Naive thymus-derived CD8-positive, alpha-beta T cell (primary cell): ENCODE measurements around the gene CCDC174. TPM values are rescaled to one million over a fixed set of nuclear protein-coding genes. Genes with fewer than 3 reads are reported as not detected.
A peak's percentile ranks its signal among the peaks of the same experiment; 100 is the strongest.

Source experiments
- ATAC-seq, 2 donors: fragments of 150-1000 bp; cut with Tn5 transposase in 1 of 2; sonication (Bioruptor Pico), chemical (Tn5 transposase) in 1 of 2; 1 replicate in 1 of 2; 2 replicates in 1 of 2; pipeline ENCODE4 v1.10.0; 2021; ENCODE audit warnings: mild to moderate bottlenecking in 2 of 2, moderate library complexity in 2 of 2
- POLR2A ChIA-PET: fragments of 350-600 bp; sonication (Branson Sonifier 250); formaldehyde crosslinking; loops from one replicate; lab custom pipeline; 2021; ENCODE audit warnings: antibody characterized with exemption; lab: Charles Lee
- DNase-seq, 10 donors: peaks; one replicate each; pipeline versions ENCODE4 v3.0.0 to v3.0.0-alpha.2; 2020 to 2022
- H3K27ac Mint-ChIP-seq, 10 donors: one replicate each; pipeline ENCODE4 v1.8.0; 2020 to 2022; ENCODE audit warnings: mild to moderate bottlenecking in 10 of 10, mixed read lengths in 10 of 10, moderate library complexity in 4 of 10, inconsistent platforms in 1 of 10
- H3K27me3 Mint-ChIP-seq, 5 donors: one replicate each; pipeline ENCODE4 v1.8.0; 2021 to 2022; ENCODE audit warnings: mixed read lengths in 5 of 5
- H3K36me3 Mint-ChIP-seq, 3 donors: one replicate each; pipeline ENCODE4 v1.8.0; 2020 to 2022; ENCODE audit warnings: mixed read lengths in 3 of 3, mild to moderate bottlenecking in 2 of 3, inconsistent platforms in 1 of 3
- H3K4me1 Mint-ChIP-seq, 4 donors: one replicate each; pipeline ENCODE4 v1.8.0; 2021 to 2022; ENCODE audit warnings: mixed read lengths in 4 of 4
- H3K4me3 Mint-ChIP-seq, 10 donors: one replicate each; pipeline ENCODE4 v1.8.0; 2020 to 2022; ENCODE audit warnings: mild to moderate bottlenecking in 10 of 10, mixed read lengths in 10 of 10, moderate library complexity in 6 of 10, inconsistent platforms in 1 of 10
- H3K9me3 Mint-ChIP-seq, 9 donors: one replicate each; pipeline ENCODE4 v1.8.0; 2020 to 2022; ENCODE audit warnings: mixed read lengths in 9 of 9, mild to moderate bottlenecking in 3 of 9, inconsistent platforms in 1 of 9, moderate library complexity in 1 of 9
- polyA plus RNA-seq, 3 donors: library from polyadenylated mRNA; unstranded; fragments of 300-500 nt; fragmentation: Illumina TruSeq; gene quantifications; one replicate each; pipeline ENCODE4 v1.2.3, GENCODE V29; 2021
- total RNA-seq, 8 experiments: library from RNA in 2 of 8; stranded (reverse) in 2 of 8; gene quantifications; one replicate each; pipeline ENCODE4 v1.2.3 and lab custom pipeline; 2021 to 2026

Gene CCDC174
- total and polyA plus RNA-seq, 5 experiments from 2014 or later = 16.6 to 47.1 (median 26.2) TPM

- H3K4me1 Mint-ChIP-seq = peaks cover 0 to 3% (median 0%) of the 10 kb centered on the region in 4 donors
- H3K9me3 Mint-ChIP-seq = no peaks in the 10 kb centered on the region
- no peak for DNase-seq
- POLR2A ChIA-PET = interaction anchor here (0.6 to 1.1 kb wide), 2 partner anchors 10 to 25 kb away, joined by 3 to 4 read pairs; no protein-coding TSS in a partner anchor
- no peak for ATAC-seq
- H3K27ac Mint-ChIP-seq = peak overlapping the region in 1 of 10 donors; percentile 91
- H3K27me3 Mint-ChIP-seq = no peaks in the 10 kb centered on the region
- peaks cover 0 to 72% (median 14%) of the 10 kb centered on the region in 3 donors for H3K36me3 Mint-ChIP-seq
- no peak overlapping the region for H3K4me3 Mint-ChIP-seq
Observed at GRCh38 chr3:14672588-14672987, 21.0 kb downstream of the CCDC174 start.

DNA sequence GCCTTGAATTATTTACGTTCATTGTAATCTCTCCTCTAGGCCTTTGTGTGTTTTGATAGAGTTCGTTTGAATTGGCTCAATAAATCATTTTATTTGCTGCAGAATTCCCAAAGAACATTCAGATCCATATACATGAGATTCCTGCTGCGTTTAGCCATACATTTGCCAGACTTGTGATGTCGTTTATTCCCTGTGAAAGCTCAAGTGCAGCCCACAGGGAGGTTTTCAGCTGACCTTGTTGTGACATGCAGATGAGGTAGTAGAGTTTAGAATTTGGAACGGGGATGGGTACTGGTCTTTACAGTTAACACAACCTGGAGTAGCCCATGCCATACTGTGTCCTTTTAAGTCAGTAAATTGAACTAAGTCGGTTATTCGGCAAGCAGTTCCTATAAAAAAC is 23.3 kb downstream of the CCDC174 start, which contains the start of gene C3orf20:
TSS of gene C3orf20 (plus strand) at position 301 of the 400 bp plus-strand sequence. CDS start 7,573 bp downstream, outside the sequence.
- no peaks in the 10 kb centered on the region for H3K27me3 Mint-ChIP-seq
- POLR2A ChIA-PET = interaction anchor here (1.4 kb wide), 1 partner anchor 24 kb away, joined by 6 read pairs; the partner anchor contains the start of gene CCDC174
- no peak within 1 kb of the TSS for H3K4me3 Mint-ChIP-seq
- H3K4me1 Mint-ChIP-seq = peaks cover 0 to 7% (median 0%) of the 10 kb centered on the region in 4 donors
- no peak for DNase-seq
- H3K36me3 Mint-ChIP-seq = peaks cover 4 to 54% (median 5%) of the 10 kb centered on the region in 3 donors
- H3K27ac Mint-ChIP-seq = peak within 1 kb of the TSS in 3 of 10 donors; percentile 2 to 32 (median 32)
- peaks cover 0 to under 1% (median 0%) of the 10 kb centered on the region in 9 donors for H3K9me3 Mint-ChIP-seq
- no peak for ATAC-seq

GRCh38 chr3:14676881-14677280 is 25.3 kb downstream of the CCDC174 start:
- H3K27me3 Mint-ChIP-seq = no peaks in the 10 kb centered on the region
- H3K4me3 Mint-ChIP-seq = no peak overlapping the region
- peaks cover 0 to 7% (median 0%) of the 10 kb centered on the region in 4 donors for H3K4me1 Mint-ChIP-seq
- DNase-seq = no peak
- H3K9me3 Mint-ChIP-seq = peaks cover 0 to 12% (median 6%) of the 10 kb centered on the region in 9 donors
- H3K27ac Mint-ChIP-seq = peak overlapping the region in 3 of 10 donors; percentile 46 to 69 (median 58)
- POLR2A ChIA-PET = no interaction called here
- ATAC-seq = no peak
- H3K36me3 Mint-ChIP-seq = peaks cover 6 to 33% (median 13%) of the 10 kb centered on the region in 3 donors

- H3K9me3 Mint-ChIP-seq = peaks cover 0 to 12% (median 6%) of the 10 kb centered on the region in 9 donors
- DNase-seq (no peak), ATAC-seq (no peak)
- no peak overlapping the region for H3K4me3 Mint-ChIP-seq
- peaks cover 6 to 21% (median 13%) of the 10 kb centered on the region in 3 donors for H3K36me3 Mint-ChIP-seq
- peak overlapping the region in 3 of 10 donors; percentile 46 to 76 (median 49) for H3K27ac Mint-ChIP-seq
- H3K27me3 Mint-ChIP-seq = no peaks in the 10 kb centered on the region
- POLR2A ChIA-PET = no interaction called here
- H3K4me1 Mint-ChIP-seq = peaks cover 0 to 6% (median 0%) of the 10 kb centered on the region in 4 donors
Observed at GRCh38 chr3:14678015-14678503, 26.5 kb downstream of the CCDC174 start.

DNA sequence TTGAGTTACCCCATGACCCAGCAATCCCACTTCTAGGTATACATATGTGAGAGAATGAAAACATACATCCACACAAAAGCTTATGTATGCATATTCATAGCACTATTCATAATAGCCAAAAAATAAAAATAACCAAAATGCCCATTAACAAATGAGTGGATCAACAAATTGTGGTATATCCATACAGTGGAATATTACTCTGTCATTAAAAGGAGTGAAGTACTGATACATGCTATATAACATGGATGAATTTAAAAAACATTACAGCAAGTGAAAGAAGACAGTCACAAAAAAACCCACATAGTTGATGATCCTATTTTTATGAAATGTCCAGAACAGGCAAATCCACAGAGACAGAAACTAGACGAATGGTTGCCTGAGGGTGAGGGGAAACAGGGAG is 28.6 kb downstream of the CCDC174 start:
- Mint-ChIP-seq H3K27ac (no peak overlapping the region), H3K36me3 (peaks cover 4 to 13% (median 11%) of the 10 kb centered on the region in 3 donors), H3K9me3 (peaks cover 0 to 12% (median 6%) of the 10 kb centered on the region in 9 donors), H3K4me3 (no peak overlapping the region), H3K27me3 (no peaks in the 10 kb centered on the region), H3K4me1 (peaks cover 0 to 6% (median 0%) of the 10 kb centered on the region in 4 donors)
- DNase-seq = no peak
- no peak for ATAC-seq
- POLR2A ChIA-PET = no interaction called here

GRCh38 chr3:14680716-14681115 is 29.2 kb downstream of the CCDC174 start:
- H3K4me3 Mint-ChIP-seq = no peak overlapping the region
- ATAC-seq = no peak
- H3K27ac Mint-ChIP-seq = peak overlapping the region in 1 of 10 donors; percentile 15
- H3K36me3 Mint-ChIP-seq = peaks cover 4 to 13% (median 9%) of the 10 kb centered on the region in 3 donors
- H3K27me3 Mint-ChIP-seq = no peaks in the 10 kb centered on the region
- DNase-seq = no peak
- peaks cover 0 to 4% (median 0%) of the 10 kb centered on the region in 4 donors for H3K4me1 Mint-ChIP-seq
- peaks cover 0 to 12% (median 6%) of the 10 kb centered on the region in 9 donors for H3K9me3 Mint-ChIP-seq
- POLR2A ChIA-PET = no interaction called here

GRCh38 chr3:14684447-14684846 is 32.9 kb downstream of the CCDC174 start:
- Mint-ChIP-seq H3K36me3 (peaks cover 0 to 9% (median 4%) of the 10 kb centered on the region in 3 donors), H3K9me3 (peaks cover 0 to 12% (median 6%) of the 10 kb centered on the region in 9 donors), H3K4me1 (peaks cover 0 to 9% (median 0%) of the 10 kb centered on the region in 4 donors), H3K4me3 (no peak overlapping the region), H3K27me3 (no peaks in the 10 kb centered on the region), H3K27ac (no peak overlapping the region)
- DNase-seq (no peak), ATAC-seq (no peak)
- POLR2A ChIA-PET = no interaction called here

DNA sequence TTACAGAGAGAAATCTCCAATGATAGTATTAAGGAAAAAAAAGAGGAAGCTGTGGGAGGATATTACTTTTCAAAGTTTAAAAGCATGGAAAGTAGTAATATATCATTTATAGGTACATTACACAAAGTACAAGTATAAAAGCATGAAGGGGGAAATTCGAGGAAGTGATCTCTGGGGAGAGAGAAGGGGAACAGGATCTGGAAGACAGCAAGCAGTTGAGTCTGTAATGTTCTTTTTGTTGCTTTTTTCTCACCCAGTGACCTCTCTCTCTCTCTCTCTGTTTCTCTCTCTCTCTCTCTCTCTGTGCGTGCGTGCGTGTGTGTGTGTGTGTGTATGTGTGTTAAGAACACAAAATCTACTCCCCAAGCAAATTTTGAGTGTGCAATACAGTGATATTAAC is 33.6 kb downstream of the CCDC174 start:
- no peak for DNase-seq
- Mint-ChIP-seq H3K9me3 (peaks cover 0 to 9% (median 4%) of the 10 kb centered on the region in 9 donors), H3K36me3 (peaks cover 2 to 6% (median 4%) of the 10 kb centered on the region in 3 donors), H3K4me1 (peaks cover 0 to 14% (median 0%) of the 10 kb centered on the region in 4 donors), H3K27ac (no peak overlapping the region), H3K27me3 (no peaks in the 10 kb centered on the region), H3K4me3 (no peak overlapping the region)
- no peak for ATAC-seq
- POLR2A ChIA-PET = no interaction called here

- Mint-ChIP-seq H3K36me3 (peaks cover 0 to 8% (median 0%) of the 10 kb centered on the region in 3 donors), H3K27me3 (no peaks in the 10 kb centered on the region), H3K4me3 (no peak overlapping the region), H3K27ac (peak overlapping the region in 1 of 10 donors; percentile 7), H3K9me3 (no peaks in the 10 kb centered on the region), H3K4me1 (peaks cover 0 to 14% (median 0%) of the 10 kb centered on the region in 4 donors)
- POLR2A ChIA-PET = no interaction called here
- DNase-seq = no peak
- no peak for ATAC-seq
Observed at GRCh38 chr3:14687360-14687759, 35.8 kb downstream of the CCDC174 start.

DNA sequence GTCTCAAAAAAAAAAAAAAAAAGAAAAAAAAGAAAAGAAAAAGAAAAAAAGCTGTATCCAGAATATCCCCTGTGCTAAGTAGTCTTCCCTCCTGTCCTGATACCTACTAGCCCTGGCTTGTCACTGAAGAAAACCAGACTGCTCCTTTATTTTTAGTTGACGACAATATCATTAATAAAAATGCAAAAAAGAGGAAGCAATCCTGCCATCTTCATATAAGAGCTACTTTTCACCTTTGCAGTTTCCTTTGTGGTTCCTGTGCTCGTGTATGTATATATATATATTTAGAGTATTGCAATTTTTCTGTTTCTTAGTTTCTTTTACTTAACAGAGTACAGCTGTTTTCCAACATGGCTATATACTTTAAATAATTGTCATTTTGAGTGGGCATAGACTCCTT is 37.0 kb downstream of the CCDC174 start:
- Mint-ChIP-seq H3K4me1 (peaks cover 0 to 14% (median 0%) of the 10 kb centered on the region in 4 donors), H3K27me3 (no peaks in the 10 kb centered on the region), H3K4me3 (no peak overlapping the region), H3K36me3 (peaks cover 0 to 8% (median 8%) of the 10 kb centered on the region in 3 donors), H3K27ac (no peak overlapping the region), H3K9me3 (peaks cover 0 to 6% (median 0%) of the 10 kb centered on the region in 9 donors)
- ATAC-seq (no peak), DNase-seq (no peak)
- POLR2A ChIA-PET = no interaction called here

GRCh38 chr3:14689247-14689980 is 37.9 kb downstream of the CCDC174 start:
- Mint-ChIP-seq H3K4me1 (peaks cover 0 to 14% (median 0%) of the 10 kb centered on the region in 4 donors), H3K27me3 (no peaks in the 10 kb centered on the region), H3K27ac (no peak overlapping the region), H3K36me3 (peaks cover 0 to 14% (median 9%) of the 10 kb centered on the region in 3 donors), H3K4me3 (no peak overlapping the region), H3K9me3 (peaks cover 0 to 6% (median 0%) of the 10 kb centered on the region in 9 donors)
- ATAC-seq = no peak
- POLR2A ChIA-PET = no interaction called here
- no peak for DNase-seq

DNA sequence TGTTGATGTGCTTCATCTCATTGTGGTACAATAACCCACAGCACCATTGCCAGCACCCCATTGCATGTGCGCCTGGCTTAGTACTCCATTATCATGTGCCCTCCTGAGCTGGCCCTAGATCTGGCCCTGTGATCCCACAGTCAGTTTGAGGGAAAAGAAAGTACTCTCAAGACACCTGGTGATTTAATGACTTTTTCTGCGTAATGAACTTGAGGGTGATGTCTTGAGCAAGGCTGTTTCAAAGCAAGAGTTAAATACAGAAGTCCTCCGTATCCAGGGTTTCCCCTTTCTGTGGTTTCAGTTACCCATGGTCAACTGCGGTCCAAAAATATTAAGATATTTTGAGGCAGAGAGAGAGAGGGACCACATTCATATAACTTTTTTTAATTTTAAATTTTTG is 39.7 kb downstream of the CCDC174 start:
- Mint-ChIP-seq H3K36me3 (peaks cover 0 to 20% (median 12%) of the 10 kb centered on the region in 3 donors), H3K27ac (no peak overlapping the region), H3K4me3 (no peak overlapping the region), H3K9me3 (peaks cover 0 to 6% (median 0%) of the 10 kb centered on the region in 9 donors), H3K4me1 (peaks cover 0 to 14% (median 0%) of the 10 kb centered on the region in 4 donors), H3K27me3 (no peaks in the 10 kb centered on the region)
- POLR2A ChIA-PET = no interaction called here
- DNase-seq (no peak), ATAC-seq (no peak)

DNA sequence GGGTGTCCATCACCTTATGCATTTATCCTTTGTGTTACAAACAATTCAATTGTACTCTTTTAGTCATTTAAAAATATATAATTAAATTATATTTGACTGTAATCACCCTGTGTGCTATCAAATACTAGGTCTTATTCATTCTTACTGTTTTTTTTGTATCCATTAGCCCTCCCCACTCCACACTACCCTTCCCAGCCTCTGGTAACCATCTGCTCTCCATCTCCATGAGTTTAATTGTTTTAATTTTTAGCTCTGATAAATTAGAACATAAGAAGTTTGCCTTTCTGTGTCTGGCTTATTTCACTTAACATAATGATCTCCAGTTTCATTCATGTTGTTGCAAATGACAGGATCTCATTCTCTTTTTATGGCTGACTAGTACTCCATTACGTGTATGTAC is 40.2 kb downstream of the CCDC174 start:
- no peak for ATAC-seq
- no peaks in the 10 kb centered on the region for H3K27me3 Mint-ChIP-seq
- POLR2A ChIA-PET = no interaction called here

More for the DNA sequence above, 40.2 kb downstream of the CCDC174 start:
- Mint-ChIP-seq H3K9me3 (peaks cover 0 to 6% (median 0%) of the 10 kb centered on the region in 9 donors), H3K36me3 (peaks cover 0 to 20% (median 12%) of the 10 kb centered on the region in 3 donors), H3K4me1 (peaks cover 0 to 14% (median 0%) of the 10 kb centered on the region in 4 donors), H3K4me3 (no peak overlapping the region), H3K27ac (no peak overlapping the region)
- no peak for DNase-seq
